Thymus (tissue), 11 donors: ENCODE results near the gene AUTS2. TPM values are rescaled to one million over a fixed set of nuclear protein-coding genes. Genes with fewer than 3 reads are reported as not detected.

Experiments used
- DNase-seq, 9 donors: peaks; one replicate each; pipeline ENCODE4 v3.0.0-alpha.2; 2013; ENCODE audit warnings: low spot score in 9 of 9, low read depth in 6 of 9, missing footprints in 1 of 9
- H3K27ac ChIP-seq, 2 donors: one replicate each; pipeline ENCODE4 v1.5.1; 2013; ENCODE audit warnings: control low read depth in 1 of 2, low read depth in 1 of 2, low read length in 1 of 2, mild to moderate bottlenecking in 1 of 2, moderate library complexity in 1 of 2
- H3K27me3 ChIP-seq, 2 donors: one replicate each; pipeline ENCODE4 v1.5.1; 2013; ENCODE audit warnings: low read length in 1 of 2; ENCODE audit not compliant: control insufficient read depth in 2 of 2, insufficient read depth in 1 of 2
- H3K36me3 ChIP-seq, 2 donors: one replicate each; pipeline ENCODE4 v1.5.1; 2013; ENCODE audit warnings: low read length in 1 of 2, mild to moderate bottlenecking in 1 of 2, moderate library complexity in 1 of 2; ENCODE audit not compliant: control insufficient read depth in 2 of 2, insufficient read depth in 2 of 2
- H3K4me1 ChIP-seq, 2 donors: one replicate each; pipeline ENCODE4 v1.5.1; 2013; ENCODE audit warnings: low read length in 2 of 2; ENCODE audit not compliant: control insufficient read depth in 2 of 2, insufficient read depth in 2 of 2
- H3K4me3 ChIP-seq, 2 donors: one replicate each; pipeline ENCODE4 v1.5.1; 2013; ENCODE audit warnings: low read length in 2 of 2, control low read depth in 1 of 2, mild to moderate bottlenecking in 1 of 2
- H3K9me3 ChIP-seq, 2 donors: one replicate each; pipeline ENCODE4 v1.5.1; 2013; ENCODE audit warnings: low read length in 1 of 2, mild to moderate bottlenecking in 1 of 2; ENCODE audit not compliant: control insufficient read depth in 2 of 2, insufficient read depth in 1 of 2
- WGBS: extraction: QIAGEN DNeasy Blood & Tissue Kit; methylation state at CpG from one replicate; pipeline ENCODE4 v1.1.7; 2013; 5-methylcytosine and 5-hydroxymethylcytosine counted together
- polyA plus RNA-seq: library from polyadenylated mRNA; stranded (reverse); fragments of 200-250 nt; gene quantifications from one replicate; pipeline ENCODE4 v1.2.3, GENCODE V29; 2013
- total RNA-seq: library from RNA; stranded (reverse); fragments of 120-200 nt; gene quantifications from one replicate; pipeline ENCODE4 v1.2.4, GENCODE V29; 2013
- donor health status: healthy.

AUTS2 gene
- total and polyA plus RNA-seq, 2 donors: 9.2 to 17.1 TPM

GRCh38 chr7:69640925-69641594 is 42.8 kb downstream of the AUTS2 start:
- no peak overlapping the region for H3K4me3 ChIP-seq
- H3K27me3 ChIP-seq: no peaks in the 10 kb centered on the region
- DNase-seq: no peak
- no peaks in the 10 kb centered on the region for H3K36me3 ChIP-seq
- WGBS: 97% methylated on average over 5 of the region's 5 CpGs
- H3K9me3 ChIP-seq: no peaks in the 10 kb centered on the region
- no peak overlapping the region for H3K27ac ChIP-seq
- H3K4me1 ChIP-seq: no peaks in the 10 kb centered on the region

- DNase-seq: no peak
- no peaks in the 10 kb centered on the region for H3K9me3 ChIP-seq
- WGBS: 98% methylated on average over 4 of the region's 4 CpGs
- no peaks in the 10 kb centered on the region for H3K36me3 ChIP-seq
- H3K27me3 ChIP-seq: no peaks in the 10 kb centered on the region
- no peak overlapping the region for H3K27ac ChIP-seq
- H3K4me3 ChIP-seq: no peak overlapping the region
- no peaks in the 10 kb centered on the region for H3K4me1 ChIP-seq
These were observed 45.0 kb downstream of the AUTS2 start for GRCh38 chr7:69643265-69643664.

- no peaks in the 10 kb centered on the region for H3K36me3 ChIP-seq
- H3K9me3 ChIP-seq: no peaks in the 10 kb centered on the region
- H3K4me3 ChIP-seq: no peak overlapping the region
- no peak for DNase-seq
- 99% methylated on average over 3 of the region's 3 CpGs for WGBS
- no peaks in the 10 kb centered on the region for H3K27me3 ChIP-seq
- no peaks in the 10 kb centered on the region for H3K4me1 ChIP-seq
- H3K27ac ChIP-seq: no peak overlapping the region
These were observed 45.6 kb downstream of the AUTS2 start for GRCh38 chr7:69643708-69644445.

GRCh38 chr7:69645683-69646082 is 47.4 kb downstream of the AUTS2 start:
- no peak for DNase-seq
- Histone ChIP-seq H3K4me1 (no peaks in the 10 kb centered on the region), H3K36me3 (no peaks in the 10 kb centered on the region), H3K4me3 (no peak overlapping the region), H3K27ac (no peak overlapping the region), H3K9me3 (no peaks in the 10 kb centered on the region), H3K27me3 (no peaks in the 10 kb centered on the region)
- 84% methylated on average over 4 of the region's 4 CpGs for WGBS

- Histone ChIP-seq H3K9me3 (no peaks in the 10 kb centered on the region), H3K4me1 (peaks cover 0 to 17% of the 10 kb centered on the region in 2 donors), H3K36me3 (no peaks in the 10 kb centered on the region), H3K27me3 (no peaks in the 10 kb centered on the region), H3K4me3 (no peak overlapping the region), H3K27ac (no peak overlapping the region)
- DNase-seq: no peak
- 95% methylated on average over 7 of the region's 7 CpGs for WGBS
These were observed 52.9 kb downstream of the AUTS2 start for GRCh38 chr7:69651101-69651590.

GRCh38 chr7:69652947-69653701 is 54.8 kb downstream of the AUTS2 start:
- Histone ChIP-seq H3K27me3 (no peaks in the 10 kb centered on the region), H3K4me1 (peaks cover 0 to 17% of the 10 kb centered on the region in 2 donors), H3K27ac (no peak overlapping the region), H3K9me3 (no peaks in the 10 kb centered on the region), H3K4me3 (no peak overlapping the region), H3K36me3 (no peaks in the 10 kb centered on the region)
- no peak for DNase-seq
- over 99% methylated on average over 3 of the region's 3 CpGs for WGBS

GRCh38 chr7:69653806-69654205 is 55.5 kb downstream of the AUTS2 start:
- peaks cover 0 to 17% of the 10 kb centered on the region in 2 donors for H3K4me1 ChIP-seq
- WGBS: 99% methylated on average over 2 of the region's 2 CpGs
- H3K9me3 ChIP-seq: no peaks in the 10 kb centered on the region
- DNase-seq: no peak
- H3K36me3 ChIP-seq: no peaks in the 10 kb centered on the region
- H3K4me3 ChIP-seq: no peak overlapping the region
- no peak overlapping the region for H3K27ac ChIP-seq
- H3K27me3 ChIP-seq: no peaks in the 10 kb centered on the region

- H3K9me3 ChIP-seq: no peaks in the 10 kb centered on the region
- peaks cover 0 to 17% of the 10 kb centered on the region in 2 donors for H3K4me1 ChIP-seq
- no peak overlapping the region for H3K4me3 ChIP-seq
- no peak for DNase-seq
- no peak overlapping the region for H3K27ac ChIP-seq
- no peaks in the 10 kb centered on the region for H3K27me3 ChIP-seq
- WGBS: 92% methylated on average over 2 of the region's 2 CpGs
- no peaks in the 10 kb centered on the region for H3K36me3 ChIP-seq
These were observed 56.1 kb downstream of the AUTS2 start for GRCh38 chr7:69654381-69654780.
